ENCODE measurements around the gene ID3.

- no peak for TF ChIP-seq CTCF (conservative IDR thresholded peaks at IDR 0.05; ENCODE audit: low read depth, low read length)
- TF ChIP-seq EZH2 (IDR thresholded peaks at IDR 0.05; ENCODE audit: low read length, unreplicated experiment), result no peak
- no peak for TF ChIP-seq EZH2phosphoT487 (IDR thresholded peaks at IDR 0.05; ENCODE audit: borderline replicate concordance, low read length)
Observed at GRCh38 chr1:23555986-23556634, 3.2 kb downstream of the ID3 start.
